ENCODE results near the gene RPL41. TPM values are rescaled to one million over a fixed set of nuclear protein-coding genes. Genes with fewer than 3 reads are reported as not detected.
A peak's percentile ranks its signal among the peaks of the same experiment; 100 is the strongest.

RPL41 gene
- total RNA-seq, 1 experiment from 2014 or later = 4,637 TPM

DNA sequence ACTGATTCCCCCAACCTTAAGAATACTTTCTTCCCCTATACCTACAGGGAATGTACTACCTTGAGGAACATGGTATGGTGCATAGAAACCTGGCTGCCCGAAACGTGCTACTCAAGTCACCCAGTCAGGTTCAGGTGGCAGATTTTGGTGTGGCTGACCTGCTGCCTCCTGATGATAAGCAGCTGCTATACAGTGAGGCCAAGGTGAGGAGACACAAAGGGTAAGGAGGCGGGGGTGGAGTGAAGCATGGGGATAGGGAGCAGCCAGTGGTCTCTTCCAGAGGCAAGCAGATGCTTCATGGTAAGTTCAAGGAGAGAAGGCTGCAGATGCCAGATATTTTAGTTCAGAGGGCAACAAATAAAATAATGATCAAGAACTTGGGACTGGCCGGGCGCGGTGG lies 18.7 kb upstream of the RPL41 start:
- H3K27ac ChIP-seq (ENCODE audit: insufficient read length, low read depth, low read length) = no peak overlapping the region

More for the DNA sequence above, 18.7 kb upstream of the RPL41 start:
- no peak for DNase-seq
- H2AK5ac ChIP-seq (ENCODE audit: insufficient read length, low read length) = no peak overlapping the region
- no peak overlapping the region for H2BK20ac ChIP-seq (ENCODE audit: low read depth, low read length, poor library complexity, severe bottlenecking)
- H2BK5ac ChIP-seq (ENCODE audit: insufficient read length, low read length) = no peak overlapping the region
- no peaks in the 10 kb centered on the region for H3K23me2 ChIP-seq (ENCODE audit: insufficient read length, low read depth, low read length, poor library complexity, severe bottlenecking)
- no peak overlapping the region for H2BK12ac ChIP-seq (ENCODE audit: insufficient read length, low read depth, low read length)
- no peaks in the 10 kb centered on the region for H3K27me3 ChIP-seq (ENCODE audit: insufficient read depth, low read length)
- no peak overlapping the region for H4K91ac ChIP-seq (ENCODE audit: insufficient read length, low read depth, low read length)
- TF ChIP-seq, protein P1, sequence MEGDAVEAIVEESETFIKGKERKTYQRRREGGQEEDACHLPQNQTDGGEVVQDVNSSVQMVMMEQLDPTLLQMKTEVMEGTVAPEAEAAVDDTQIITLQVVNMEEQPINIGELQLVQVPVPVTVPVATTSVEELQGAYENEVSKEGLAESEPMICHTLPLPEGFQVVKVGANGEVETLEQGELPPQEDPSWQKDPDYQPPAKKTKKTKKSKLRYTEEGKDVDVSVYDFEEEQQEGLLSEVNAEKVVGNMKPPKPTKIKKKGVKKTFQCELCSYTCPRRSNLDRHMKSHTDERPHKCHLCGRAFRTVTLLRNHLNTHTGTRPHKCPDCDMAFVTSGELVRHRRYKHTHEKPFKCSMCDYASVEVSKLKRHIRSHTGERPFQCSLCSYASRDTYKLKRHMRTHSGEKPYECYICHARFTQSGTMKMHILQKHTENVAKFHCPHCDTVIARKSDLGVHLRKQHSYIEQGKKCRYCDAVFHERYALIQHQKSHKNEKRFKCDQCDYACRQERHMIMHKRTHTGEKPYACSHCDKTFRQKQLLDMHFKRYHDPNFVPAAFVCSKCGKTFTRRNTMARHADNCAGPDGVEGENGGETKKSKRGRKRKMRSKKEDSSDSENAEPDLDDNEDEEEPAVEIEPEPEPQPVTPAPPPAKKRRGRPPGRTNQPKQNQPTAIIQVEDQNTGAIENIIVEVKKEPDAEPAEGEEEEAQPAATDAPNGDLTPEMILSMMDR (conservative IDR thresholded peaks at IDR 0.05) = no peak
- no peaks in the 10 kb centered on the region for H4K20me1 ChIP-seq (ENCODE audit: control insufficient read depth, insufficient read depth, insufficient read length)
- no peaks in the 10 kb centered on the region for H3K79me1 ChIP-seq (ENCODE audit: insufficient read depth, low read depth, low read length, poor library complexity, severe bottlenecking)
- Mint-ChIP-seq H3K36me3 (ENCODE audit: insufficient read depth in 1 of 3, low read depth in 3 of 3) (peaks cover 48 to 90% (median 89%) of the 10 kb centered on the region in 3 experiments), H3K27me3 (ENCODE audit: low read depth) (no peaks in the 10 kb centered on the region; the same call in 1 of the 2 replicates), H3K4me3 (no peak overlapping the region), H3K4me1 (peaks cover 0 to under 1% of the 10 kb centered on the region in 2 experiments; a peak in 2 of 4 replicates), H3K9me3 (no peaks in the 10 kb centered on the region), H3K27ac (0 out of 7 replicates have a peak overlapping the region, but pooled peaks of 1 of the 3 experiments have one; percentile 29)
- H3K56ac ChIP-seq (ENCODE audit: insufficient read length, low read depth, low read length) = no peak overlapping the region
- no peak overlapping the region for H2AFZ ChIP-seq (ENCODE audit: low read length)
- H3K4ac ChIP-seq (ENCODE audit: low read depth, low read length) = no peak overlapping the region
- no peak overlapping the region for H4K5ac ChIP-seq (ENCODE audit: insufficient read length, low read depth, low read length)
- WGBS (ENCODE audit: extremely low coverage, insufficient read length, low lambda C conversion rate) = no CpG with 5 or more reads among the region's 6 CpGs
- no peaks in the 10 kb centered on the region for H3K79me2 ChIP-seq (ENCODE audit: insufficient read depth, low read length)
- no peak overlapping the region for H3K18ac ChIP-seq (ENCODE audit: insufficient read length, low read depth, low read length)
- H3K4me2 ChIP-seq (ENCODE audit: insufficient read depth, insufficient read length, low read length) = no peak overlapping the region
- no peak overlapping the region for H3K23ac ChIP-seq (ENCODE audit: insufficient read length, low read depth, low read length)
- H3K4me1 ChIP-seq (ENCODE audit: insufficient read depth, low read length) = no peaks in the 10 kb centered on the region
- no peak overlapping the region for H3T11ph ChIP-seq (ENCODE audit: low read length)
- H3K14ac ChIP-seq (ENCODE audit: insufficient read depth, low read length) = no peak overlapping the region
- H3K9me3 ChIP-seq (ENCODE audit: control insufficient read depth, low read depth, low read length) = no peaks in the 10 kb centered on the region
- no peak overlapping the region for H4K8ac ChIP-seq (replicated peaks; ENCODE audit: insufficient read length, low read depth, low read length)
- H3K9ac ChIP-seq (ENCODE audit: extremely low read depth, insufficient read length, low read length) = no peak overlapping the region
- no peak overlapping the region for H2BK15ac ChIP-seq (ENCODE audit: low read depth, low read length)
- no peak overlapping the region for H2BK120ac ChIP-seq (ENCODE audit: low read depth, low read length, poor library complexity, severe bottlenecking)
